Fibroblast of skin of right quadriceps (primary cell): ENCODE measurements around the gene LAMC1.
"Not testable (repeated sequence)": the region's sequence is repeated elsewhere in the genome, so short reads cannot be mapped to it uniquely, and the experiment has no call there.

Experiments
- DNase-seq: peaks from one replicate; pipeline ENCODE4 v3.0.0-alpha.2; 2013

LAMC1 gene

DNA sequence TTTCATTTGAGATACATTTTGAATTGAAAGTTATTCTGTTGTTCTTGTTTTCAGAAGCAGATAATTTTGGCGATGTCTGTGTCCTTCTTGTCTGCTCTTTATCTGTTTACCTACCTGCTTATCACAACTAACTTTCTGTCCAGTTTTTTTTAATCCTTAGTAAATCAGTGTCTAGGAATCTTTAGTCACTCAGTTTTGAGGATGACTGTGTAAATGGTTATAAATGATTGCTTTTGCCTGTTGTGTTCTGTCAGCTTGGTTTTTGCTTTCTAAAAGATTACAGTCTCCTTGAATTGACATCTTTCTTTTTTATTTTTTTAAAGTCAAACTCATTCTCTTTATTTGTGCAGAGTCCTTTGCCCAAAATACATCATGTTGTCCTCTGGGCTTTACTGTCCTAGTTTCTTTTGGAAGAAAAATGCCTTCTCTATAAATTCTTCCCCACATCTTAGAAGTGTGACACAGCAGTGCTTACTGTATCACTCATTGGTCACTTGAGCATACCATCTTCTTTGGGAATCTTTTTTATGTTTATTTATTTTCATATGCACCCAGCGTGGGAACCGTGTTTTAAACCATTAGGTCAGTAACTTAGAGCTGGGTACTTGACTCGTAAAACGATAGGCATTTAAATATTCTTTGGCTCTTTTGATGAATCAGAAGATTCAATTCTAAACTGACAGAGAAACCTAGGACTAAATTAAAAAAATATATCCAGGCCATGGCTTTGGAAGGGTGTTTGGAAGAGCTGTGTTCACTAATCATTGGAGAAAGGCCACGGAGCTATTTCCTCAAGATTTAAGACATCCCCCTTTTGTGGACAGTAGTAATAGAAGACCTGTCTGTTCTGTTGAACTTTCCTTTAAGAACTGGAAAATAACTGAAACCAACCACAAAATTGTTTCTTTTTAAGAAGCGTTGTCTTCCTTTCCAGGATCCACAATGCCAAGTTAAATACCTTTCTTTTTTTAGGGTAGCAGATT lies 20.9 kb downstream of the LAMC1 start:
- peak; percentile 62 for DNase-seq

DNA sequence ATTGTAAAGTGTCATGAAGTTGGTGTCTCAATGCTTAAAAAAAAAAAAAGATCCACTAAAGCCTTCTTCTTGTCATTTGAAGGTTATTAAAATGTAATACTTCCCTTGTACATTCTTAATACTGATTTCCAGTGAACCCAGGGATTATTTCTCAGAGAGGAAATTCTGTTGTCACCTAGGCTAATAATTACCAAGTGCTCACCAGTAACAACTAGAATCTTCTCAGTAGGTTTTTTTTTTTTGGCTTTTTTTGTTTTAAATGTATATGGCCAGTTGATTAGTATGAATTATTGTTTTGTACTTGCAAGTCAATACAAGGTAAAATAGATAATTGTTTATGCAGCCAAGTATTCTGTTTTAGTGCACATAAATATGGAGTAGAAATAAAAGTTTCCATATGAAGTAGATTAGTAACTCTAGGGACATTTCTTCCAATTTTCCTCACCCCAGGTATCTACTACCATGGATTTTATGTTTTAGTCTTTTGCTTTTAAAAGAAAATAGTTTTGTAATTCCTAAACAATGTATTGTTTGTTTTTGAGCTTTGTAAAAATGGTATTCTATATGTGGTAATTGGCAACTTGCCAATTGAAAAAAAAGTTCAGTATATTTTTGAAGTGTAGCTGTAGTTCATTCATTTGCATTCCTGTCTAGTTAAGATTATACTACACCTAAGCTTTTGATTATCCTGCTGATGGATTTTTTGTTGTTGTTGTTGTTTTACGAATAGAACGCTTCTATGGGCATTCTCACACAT lies 21.9 kb downstream of the LAMC1 start:
- DNase-seq: no peak

GRCh38 chr1:183048087-183049085 lies 25.2 kb downstream of the LAMC1 start:
- no peak for DNase-seq

DNA sequence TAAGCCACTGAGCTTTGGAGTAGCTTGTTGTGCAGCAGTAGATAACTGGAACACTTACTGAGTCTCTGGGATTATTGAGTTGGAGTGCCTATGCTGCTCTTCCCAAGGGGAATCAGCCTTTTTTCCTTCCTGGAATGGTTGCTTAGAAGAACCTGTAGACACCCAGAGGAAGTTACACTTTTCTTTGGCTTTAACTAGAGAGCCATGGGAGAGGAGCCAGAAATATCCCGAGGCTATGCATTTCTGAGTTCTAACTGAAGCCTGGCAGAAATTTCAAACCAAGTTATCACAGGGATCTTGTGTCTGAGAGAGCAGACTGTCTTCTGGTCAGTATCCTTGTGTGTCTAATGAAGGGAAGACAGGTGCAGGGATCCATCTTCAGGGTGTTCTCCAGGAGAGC lies 28.3 kb downstream of the LAMC1 start:
- DNase-seq: no peak

DNA sequence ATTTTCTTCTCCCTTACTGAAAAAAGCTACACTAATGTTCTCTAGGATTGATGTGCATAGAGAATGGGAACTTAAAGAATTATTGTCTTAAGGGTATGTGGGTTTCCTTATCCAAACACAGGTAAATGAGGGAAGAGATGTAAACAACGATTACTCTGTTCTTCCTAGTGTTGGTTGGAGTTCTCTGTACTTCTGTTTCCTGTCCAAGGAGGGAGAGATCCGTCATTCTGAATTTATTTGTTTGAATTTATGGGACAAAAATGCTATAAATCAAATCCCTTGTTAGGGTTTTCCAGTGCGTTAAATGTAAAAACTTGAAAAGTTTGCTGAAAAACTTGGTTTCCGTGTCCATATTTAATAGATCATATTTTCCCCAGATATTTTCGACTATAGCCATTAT lies 29.6 kb downstream of the LAMC1 start:
- DNase-seq: no peak

- DNase-seq: no peak
Measured at GRCh38 chr1:183058851-183059502, 35.8 kb downstream of the LAMC1 start.

GRCh38 chr1:183061194-183061593 lies 38.0 kb downstream of the LAMC1 start:
- no peak for DNase-seq

- DNase-seq: no peak
Measured at GRCh38 chr1:183063349-183063748, 40.1 kb downstream of the LAMC1 start.

DNA sequence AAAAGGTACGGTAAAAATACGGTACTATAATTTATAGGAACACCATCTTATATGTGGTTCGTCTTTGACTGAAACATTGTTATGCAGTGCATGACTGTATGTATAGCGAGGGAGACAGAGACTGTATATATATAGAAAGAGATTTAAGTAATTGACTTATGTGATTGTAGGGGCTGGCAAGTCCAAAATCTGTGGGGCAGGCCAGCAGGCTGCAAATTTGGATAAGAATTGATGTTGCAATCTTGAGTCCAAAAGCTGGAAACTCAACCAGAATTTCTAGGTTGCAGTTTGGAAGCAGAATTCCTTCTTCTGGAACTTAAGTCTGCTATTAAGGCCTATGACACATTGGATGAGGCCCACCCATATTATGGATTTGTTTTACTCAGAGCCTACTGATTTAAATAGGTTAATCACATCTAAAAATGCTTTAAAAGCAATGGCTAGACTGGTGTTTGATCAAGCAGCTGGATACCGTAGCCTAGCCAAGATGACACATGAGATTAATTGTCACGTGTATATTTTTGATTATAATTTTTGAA lies 42.0 kb downstream of the LAMC1 start:
- DNase-seq: no peak

DNA sequence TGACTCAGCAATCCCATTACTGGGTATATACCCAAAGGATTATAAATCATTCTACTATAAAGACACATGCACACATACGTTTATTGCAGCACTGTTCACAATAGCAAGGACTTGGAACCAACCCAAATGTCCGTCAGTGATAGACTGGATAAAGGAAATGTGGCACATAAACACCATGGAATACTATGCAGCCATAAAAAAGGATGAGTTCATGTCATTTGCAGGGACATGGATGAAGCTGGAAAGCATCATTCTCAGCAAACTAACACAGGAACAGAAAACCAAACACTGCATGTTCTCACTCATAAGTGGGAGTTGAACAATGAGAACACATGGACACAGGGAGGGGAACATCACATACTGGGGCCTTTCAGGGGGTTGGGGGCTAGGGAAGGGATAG lies 43.2 kb downstream of the LAMC1 start:
- not testable (repeated sequence) for DNase-seq

- no peak for DNase-seq
Measured at GRCh38 chr1:183069562-183070216, 46.5 kb downstream of the LAMC1 start.

- DNase-seq: no peak
Measured at GRCh38 chr1:183070234-183070922, 47.2 kb downstream of the LAMC1 start.

- DNase-seq: peak; percentile 92
Measured at GRCh38 chr1:183070923-183071618, 47.9 kb downstream of the LAMC1 start.

GRCh38 chr1:183072595-183072994 lies 49.4 kb downstream of the LAMC1 start:
- DNase-seq: not testable (repeated sequence)

DNA sequence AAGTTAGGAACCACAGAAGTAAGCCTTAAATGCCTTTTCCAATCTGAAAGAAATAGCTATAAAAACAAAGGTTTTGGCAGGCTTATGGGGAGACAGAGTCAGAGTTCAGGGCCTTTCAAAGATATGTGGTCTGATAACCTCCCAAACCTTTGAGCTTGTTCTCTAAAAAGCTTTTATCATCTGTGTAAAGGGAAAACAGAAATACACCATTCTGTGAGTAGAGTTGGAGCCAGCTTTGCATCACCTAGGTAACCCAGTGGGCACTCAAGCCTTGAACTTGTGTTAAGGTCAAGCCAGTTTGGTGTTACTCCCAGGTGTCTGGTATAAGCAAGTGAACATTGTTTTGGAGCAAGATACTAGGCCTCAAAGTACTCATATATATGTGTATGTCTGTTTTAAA lies 50.1 kb downstream of the LAMC1 start:
- no peak for DNase-seq

GRCh38 chr1:183074215-183074614 lies 51.0 kb downstream of the LAMC1 start:
- no peak for DNase-seq

DNA sequence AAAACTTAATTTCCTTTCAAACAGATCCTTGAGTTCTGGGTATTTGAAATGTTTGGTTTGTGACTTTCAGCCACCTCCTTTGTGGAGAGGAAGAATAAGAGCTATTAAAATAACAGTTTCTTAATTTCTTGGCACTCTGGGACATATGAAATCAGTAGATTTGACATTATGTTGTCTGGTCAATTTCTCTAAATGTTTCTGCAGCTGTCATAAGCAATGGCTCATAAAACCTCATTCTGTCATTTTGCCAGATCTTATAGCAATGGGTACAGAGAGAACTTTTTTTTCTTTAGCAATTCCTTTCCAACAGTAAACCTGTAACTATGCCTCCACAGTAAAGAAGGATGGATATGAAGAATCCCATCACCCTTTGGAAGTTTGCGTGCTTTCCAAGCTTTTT lies 52.6 kb downstream of the LAMC1 start:
- DNase-seq: peak; percentile 28

DNA sequence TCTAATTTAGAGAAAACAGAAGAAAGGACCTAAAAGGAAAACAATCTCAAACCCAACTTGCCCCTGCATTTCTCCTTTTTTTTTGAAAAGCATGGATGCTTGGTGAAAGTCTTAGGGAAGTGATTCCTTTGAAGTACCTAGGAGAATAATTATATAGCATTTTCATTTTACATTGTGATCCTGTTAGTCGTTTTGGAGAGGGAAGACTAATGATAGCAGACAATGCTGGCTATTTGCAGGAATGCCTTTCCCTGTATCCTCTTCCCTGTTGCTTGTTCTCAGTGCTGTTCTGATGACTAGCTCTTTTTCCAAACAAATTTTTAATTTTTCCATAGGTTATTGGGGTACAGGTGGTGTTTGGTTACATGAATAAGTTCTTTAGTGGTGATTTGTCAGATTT lies 53.9 kb downstream of the LAMC1 start:
- DNase-seq: peak; percentile 45

DNA sequence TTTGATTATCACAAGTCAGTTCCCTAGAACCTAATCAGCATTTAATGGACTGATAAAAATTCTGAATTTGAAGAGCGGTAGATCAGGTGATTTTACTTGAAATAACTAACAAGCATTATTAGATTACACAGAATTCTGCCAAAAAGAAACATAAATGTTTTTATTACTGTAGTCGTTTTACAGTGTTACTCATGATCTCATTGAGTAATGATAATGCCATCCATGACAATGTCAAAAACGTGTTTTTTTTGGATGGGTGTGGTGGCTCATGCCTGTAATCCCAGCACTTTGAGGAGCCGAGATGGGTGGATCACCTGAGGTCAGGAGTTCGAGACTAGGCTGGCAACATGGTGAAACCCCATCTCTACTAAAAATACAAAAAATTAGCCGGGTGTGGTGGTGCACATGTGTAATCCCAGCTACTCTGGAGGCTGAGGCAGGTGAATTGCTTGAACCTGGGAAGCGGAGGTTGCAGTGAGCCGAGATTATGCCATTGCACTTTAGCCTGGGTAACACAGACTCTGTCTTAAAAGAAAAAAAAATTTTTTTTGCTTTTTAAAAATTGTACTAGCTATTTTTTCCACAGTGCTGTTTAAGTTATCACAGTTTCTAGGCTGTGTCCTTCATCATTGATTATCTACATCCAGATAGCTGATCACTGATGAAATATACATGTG lies 56.6 kb downstream of the LAMC1 start:
- DNase-seq: no peak
